ENCODE measurements around the gene GPR132. TPM values are rescaled to one million over a fixed set of nuclear protein-coding genes. Genes with fewer than 3 reads are reported as not detected.

Gene GPR132
- total RNA-seq, 1 experiment from 2014 or later, result not detected

GRCh38 chr14:105076805-105077648 lies 11.8 kb upstream of the GPR132 start:
- TF ChIP-seq EZH2 (IDR thresholded peaks at IDR 0.05; ENCODE audit: low read depth) (no peak), CTCF (conservative IDR thresholded peaks at IDR 0.05) (no peak)
- intact Hi-C loops (cut with micrococcal nuclease; ENCODE audit: unreplicated experiment), result no loop called here
- H3K9me3 ChIP-seq (ENCODE audit: insufficient read depth, low read depth), result no peaks in the 10 kb centered on the region
- H3K4me1 ChIP-seq (replicated peaks; ENCODE audit: insufficient read depth), result no peaks in the 10 kb centered on the region
- no peaks in the 10 kb centered on the region for H3K27me3 ChIP-seq (ENCODE audit: insufficient read depth, low read depth)
- POLR2A ChIA-PET (ENCODE audit: unreplicated experiment), result no interaction called here
- H3K4me2 ChIP-seq, result no peak overlapping the region
- no TSS peak for BruUV-seq (replicated peaks)
- H4K20me1 ChIP-seq (ENCODE audit: insufficient read depth), result no peaks in the 10 kb centered on the region
- H3K4me3 ChIP-seq, result no peak overlapping the region
- H3F3A ChIP-seq (ENCODE audit: insufficient read depth, low read depth), result peaks cover 7% of the 10 kb centered on the region
- no peaks in the 10 kb centered on the region for H3K79me2 ChIP-seq (ENCODE audit: low read depth)
- no peak overlapping the region for H2AFZ ChIP-seq
- CTCF ChIA-PET, result no interaction called here
- DNase-seq, result no peak
- H3K27ac ChIP-seq, result no peak overlapping the region
- H3K36me3 ChIP-seq (ENCODE audit: low read depth), result no peaks in the 10 kb centered on the region
- no peaks in the 10 kb centered on the region for H3K9me2 ChIP-seq (ENCODE audit: insufficient read depth)

- no peaks in the 10 kb centered on the region for H3K9me2 ChIP-seq (ENCODE audit: insufficient read depth)
- no peaks in the 10 kb centered on the region for H3K27me3 ChIP-seq (ENCODE audit: insufficient read depth, low read depth)
- H3K79me2 ChIP-seq (ENCODE audit: low read depth), result no peaks in the 10 kb centered on the region
- H3K36me3 ChIP-seq (ENCODE audit: low read depth), result no peaks in the 10 kb centered on the region
- H2AFZ ChIP-seq, result no peak overlapping the region
- intact Hi-C loops (cut with micrococcal nuclease; ENCODE audit: unreplicated experiment), result no loop called here
- POLR2A ChIA-PET (ENCODE audit: unreplicated experiment), result no interaction called here
- H3K4me2 ChIP-seq, result no peak overlapping the region
- no peaks in the 10 kb centered on the region for H3K4me1 ChIP-seq (replicated peaks; ENCODE audit: insufficient read depth)
- H3F3A ChIP-seq (ENCODE audit: insufficient read depth, low read depth), result peaks cover 7% of the 10 kb centered on the region
- no peak for TF ChIP-seq CTCF (conservative IDR thresholded peaks at IDR 0.05)
- no peak for TF ChIP-seq EZH2 (IDR thresholded peaks at IDR 0.05; ENCODE audit: low read depth)
- no TSS peak for BruUV-seq (replicated peaks)
- H3K27ac ChIP-seq, result no peak overlapping the region
- CTCF ChIA-PET, result no interaction called here
- no peak overlapping the region for H3K4me3 ChIP-seq
- no peak for DNase-seq
- H3K9me3 ChIP-seq (ENCODE audit: insufficient read depth, low read depth), result no peaks in the 10 kb centered on the region
- no peaks in the 10 kb centered on the region for H4K20me1 ChIP-seq (ENCODE audit: insufficient read depth)
Observed at GRCh38 chr14:105076296-105076804, 11.1 kb upstream of the GPR132 start.

- intact Hi-C loops (cut with micrococcal nuclease; ENCODE audit: unreplicated experiment), result no loop called here
- no peaks in the 10 kb centered on the region for H3K27me3 ChIP-seq (ENCODE audit: insufficient read depth, low read depth)
- peaks cover 7% of the 10 kb centered on the region for H3F3A ChIP-seq (ENCODE audit: insufficient read depth, low read depth)
- no TSS peak for BruUV-seq (replicated peaks)
- H3K27ac ChIP-seq, result no peak overlapping the region
- no peak overlapping the region for H3K4me3 ChIP-seq
- ChIA-PET CTCF (interaction anchor here (1.2 kb wide), 1 partner anchor 11 kb away, joined by 4 read pairs; no protein-coding TSS in a partner anchor), POLR2A (ENCODE audit: unreplicated experiment) (interaction anchor here (0.7 kb wide), 1 partner anchor 183 kb away, joined by 4 read pairs; no protein-coding TSS in a partner anchor)
- H3K36me3 ChIP-seq (ENCODE audit: low read depth), result no peaks in the 10 kb centered on the region
- no peak overlapping the region for H3K4me2 ChIP-seq
- no peaks in the 10 kb centered on the region for H4K20me1 ChIP-seq (ENCODE audit: insufficient read depth)
- H2AFZ ChIP-seq, result no peak overlapping the region
- no peaks in the 10 kb centered on the region for H3K9me2 ChIP-seq (ENCODE audit: insufficient read depth)
- TF ChIP-seq CTCF (conservative IDR thresholded peaks at IDR 0.05), result no peak
- no peak for TF ChIP-seq EZH2 (IDR thresholded peaks at IDR 0.05; ENCODE audit: low read depth)
- H3K4me1 ChIP-seq (replicated peaks; ENCODE audit: insufficient read depth), result no peaks in the 10 kb centered on the region
- no peak for DNase-seq
- no peaks in the 10 kb centered on the region for H3K9me3 ChIP-seq (ENCODE audit: insufficient read depth, low read depth)
- H3K79me2 ChIP-seq (ENCODE audit: low read depth), result no peaks in the 10 kb centered on the region
Observed at GRCh38 chr14:105075379-105076295, 10.4 kb upstream of the GPR132 start.

All from PC-9 (cell line).